NCI-H146 treated with DMSO at 0.1 percent for 48 hours (cell line): ENCODE data around the gene S100A12.

Experiments
- DNase-seq: peaks from one replicate; lab custom pipeline; 2025; ENCODE audit not compliant: unreplicated experiment; lab: John Stamatoyannopoulos, UW

The S100A12 gene

DNA sequence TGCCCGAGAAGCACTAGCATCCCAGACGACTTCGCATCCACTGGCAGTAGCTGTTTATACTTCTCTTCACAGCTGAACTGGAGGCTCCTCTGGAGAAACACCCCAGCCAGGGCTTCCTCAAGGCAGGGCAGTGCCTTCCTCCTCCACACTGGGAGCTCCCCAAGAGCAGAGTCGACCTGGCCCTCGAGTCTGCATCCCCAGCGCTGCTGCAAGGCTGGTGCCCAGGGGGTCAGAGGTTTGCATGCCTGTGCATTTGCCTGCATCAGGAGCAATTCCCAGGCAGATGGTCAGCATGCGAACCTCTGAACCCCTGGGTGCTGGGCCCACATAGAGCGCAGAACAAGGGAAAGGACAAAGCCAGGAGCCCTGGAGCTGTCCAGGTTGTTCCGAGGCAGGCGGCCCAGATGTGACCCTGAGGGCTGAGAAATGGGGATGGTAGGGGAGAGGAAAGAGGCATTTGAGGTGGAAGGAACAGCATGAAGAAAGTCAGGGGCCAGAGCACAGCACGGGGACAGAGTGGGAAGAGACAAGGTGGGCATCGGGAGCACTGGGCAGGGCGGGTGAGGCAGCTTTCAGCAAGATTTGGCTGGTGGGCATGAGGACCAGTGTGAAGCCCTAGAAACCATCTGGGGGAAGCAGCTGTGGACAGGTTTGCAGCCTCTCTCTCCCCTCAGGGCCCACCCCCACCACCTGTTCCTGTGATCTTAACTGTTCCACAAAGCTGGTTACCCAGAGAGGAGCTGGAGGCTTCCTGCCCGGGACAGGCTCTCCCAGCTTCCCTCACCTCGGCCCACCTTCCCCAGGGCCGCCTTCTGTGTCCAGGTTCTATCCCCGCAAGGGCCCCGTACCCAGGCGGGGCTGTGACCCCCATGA lies 21.9 kb upstream of the S100A12 start:
- DNase-seq = no peak

DNA sequence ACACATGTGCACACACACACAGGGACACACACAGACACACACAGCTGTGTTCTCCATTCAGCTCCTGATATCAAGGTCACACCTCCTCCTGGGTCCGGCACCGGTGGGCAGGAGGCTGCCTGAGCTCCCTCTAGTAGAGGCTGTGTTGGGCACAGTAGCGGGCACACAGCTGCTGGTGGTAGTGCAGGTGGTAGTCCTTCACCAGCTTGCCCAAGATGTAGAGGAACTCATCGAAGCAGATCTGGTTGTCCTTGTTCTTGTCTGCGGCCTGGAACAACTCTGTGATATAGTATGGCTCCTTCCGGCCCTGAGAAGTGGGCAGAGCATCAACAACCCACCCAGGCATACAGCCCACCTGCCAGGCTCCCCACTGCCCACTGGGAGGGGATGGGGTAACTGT lies 21.0 kb upstream of the S100A12 start:
- DNase-seq = no peak

DNA sequence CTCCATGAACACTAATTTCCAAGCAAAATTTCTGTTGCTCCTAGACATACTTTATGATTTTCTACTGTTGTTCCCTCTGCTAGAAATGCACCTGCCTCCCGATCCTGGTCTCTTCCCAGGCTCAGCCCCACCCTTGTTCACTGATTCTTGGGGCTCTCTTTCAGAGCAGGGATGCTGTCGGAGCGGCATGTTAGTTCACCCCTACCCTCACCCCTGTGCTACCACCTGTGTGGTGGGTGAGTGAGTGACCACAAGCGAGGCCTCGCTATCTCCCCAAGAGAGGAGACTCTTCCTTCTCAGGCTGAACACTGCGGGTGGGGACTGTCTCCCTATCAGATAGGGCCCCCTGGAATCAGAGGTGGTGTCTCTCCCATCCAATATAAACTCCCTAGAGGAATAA lies 20.4 kb upstream of the S100A12 start:
- no peak for DNase-seq

DNA sequence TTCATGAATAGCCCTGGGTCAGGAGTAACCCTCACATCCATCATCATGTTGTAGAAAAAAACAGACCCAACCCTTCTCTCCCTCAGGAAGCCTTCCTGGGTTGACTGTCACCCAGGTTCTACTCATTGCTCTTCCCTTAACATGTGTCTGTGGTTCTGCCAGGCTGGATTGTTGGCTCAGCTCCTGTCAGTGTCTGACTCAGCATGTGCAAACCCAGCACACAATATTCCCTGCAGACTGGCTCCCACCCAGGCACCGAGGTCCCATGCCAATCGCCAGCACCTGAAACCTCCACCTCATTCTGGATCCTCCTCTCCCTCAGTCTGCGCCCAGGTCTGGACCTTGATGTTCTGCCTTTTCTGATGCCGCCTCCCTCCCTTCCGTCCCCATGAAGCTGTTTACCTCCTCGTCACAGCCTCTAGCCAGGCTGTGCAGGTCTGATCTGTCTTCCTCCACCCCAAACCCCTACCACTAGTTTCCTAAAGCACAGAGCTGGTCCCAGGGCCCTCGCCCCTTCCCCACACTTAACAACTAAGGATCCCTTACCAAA lies 19.8 kb upstream of the S100A12 start:
- no peak for DNase-seq

DNA sequence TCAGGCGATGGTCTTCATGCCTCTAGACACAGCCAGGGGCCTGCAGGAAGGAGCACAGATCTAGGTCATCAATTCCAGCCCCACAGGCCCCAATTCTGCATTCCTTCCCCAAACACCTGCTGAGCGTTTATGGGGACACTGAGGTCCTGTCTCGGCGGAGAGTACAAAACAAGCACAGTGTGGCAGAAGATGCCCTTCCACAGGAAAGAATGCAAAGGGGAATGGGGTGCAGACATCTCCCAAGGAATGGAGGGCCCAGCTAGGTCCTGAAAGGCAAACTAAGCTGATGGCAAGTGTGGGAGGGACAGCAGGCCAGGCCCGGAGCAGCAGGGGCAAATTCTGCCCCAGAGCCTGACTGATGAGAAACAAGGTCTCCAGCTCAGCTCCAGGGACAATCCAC lies 19.0 kb upstream of the S100A12 start:
- no peak for DNase-seq

DNA sequence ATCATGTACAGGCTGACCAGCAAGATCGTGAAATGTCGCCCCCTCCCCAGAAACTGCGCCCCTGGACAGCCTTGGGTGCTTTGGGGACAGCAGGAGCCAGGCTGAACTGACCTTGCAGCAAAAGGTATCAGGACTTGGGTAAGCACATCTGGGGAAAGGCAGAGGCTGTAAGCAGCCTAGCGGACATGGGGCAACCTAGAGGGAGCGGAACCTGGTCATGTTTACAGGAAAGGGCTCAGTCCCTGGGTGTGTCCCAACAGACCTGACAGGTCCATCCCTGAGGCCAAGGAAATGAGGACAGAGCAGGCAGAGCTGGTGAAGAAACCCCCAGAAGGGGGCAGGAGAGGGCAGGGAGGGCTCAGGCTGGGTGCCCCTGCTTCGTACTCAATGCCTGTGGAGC lies 18.5 kb upstream of the S100A12 start:
- DNase-seq = no peak

DNA sequence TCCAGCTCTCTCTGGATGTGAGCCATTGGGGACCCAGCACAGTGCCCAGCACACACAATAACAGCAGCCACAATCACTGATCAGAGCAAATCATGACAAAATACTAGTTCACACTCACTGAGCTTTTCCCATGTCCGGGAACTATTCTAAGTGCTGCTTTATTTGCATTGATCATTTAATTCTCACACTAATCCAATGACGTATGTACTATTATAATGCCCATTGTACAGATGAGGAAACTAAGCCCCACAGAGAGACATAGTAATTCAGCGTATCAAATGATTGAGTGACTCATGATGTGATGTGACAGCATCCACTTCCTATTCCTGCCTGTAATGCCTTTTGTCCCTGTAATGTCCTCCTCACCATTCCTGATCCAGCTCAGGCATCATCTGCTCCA lies 17.4 kb upstream of the S100A12 start:
- no peak for DNase-seq

DNA sequence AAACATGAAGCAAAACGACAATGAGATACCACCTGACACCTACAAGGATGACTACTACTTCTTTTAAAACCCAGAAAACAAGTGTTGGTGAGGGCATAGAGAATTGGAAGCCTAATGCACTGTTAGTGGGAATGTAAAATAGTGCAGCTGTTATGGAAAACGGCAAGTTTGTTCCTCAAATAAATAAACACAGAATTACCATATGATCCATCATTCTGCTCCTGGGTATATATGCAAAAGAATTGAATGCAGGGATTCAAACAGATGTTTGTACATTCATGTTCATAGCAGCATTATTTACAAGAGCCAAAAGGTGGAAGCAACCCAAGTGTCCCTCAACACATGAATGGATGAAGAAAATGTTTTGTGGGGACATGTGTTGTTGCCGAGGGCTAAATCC lies 16.8 kb upstream of the S100A12 start:
- DNase-seq = no peak

DNA sequence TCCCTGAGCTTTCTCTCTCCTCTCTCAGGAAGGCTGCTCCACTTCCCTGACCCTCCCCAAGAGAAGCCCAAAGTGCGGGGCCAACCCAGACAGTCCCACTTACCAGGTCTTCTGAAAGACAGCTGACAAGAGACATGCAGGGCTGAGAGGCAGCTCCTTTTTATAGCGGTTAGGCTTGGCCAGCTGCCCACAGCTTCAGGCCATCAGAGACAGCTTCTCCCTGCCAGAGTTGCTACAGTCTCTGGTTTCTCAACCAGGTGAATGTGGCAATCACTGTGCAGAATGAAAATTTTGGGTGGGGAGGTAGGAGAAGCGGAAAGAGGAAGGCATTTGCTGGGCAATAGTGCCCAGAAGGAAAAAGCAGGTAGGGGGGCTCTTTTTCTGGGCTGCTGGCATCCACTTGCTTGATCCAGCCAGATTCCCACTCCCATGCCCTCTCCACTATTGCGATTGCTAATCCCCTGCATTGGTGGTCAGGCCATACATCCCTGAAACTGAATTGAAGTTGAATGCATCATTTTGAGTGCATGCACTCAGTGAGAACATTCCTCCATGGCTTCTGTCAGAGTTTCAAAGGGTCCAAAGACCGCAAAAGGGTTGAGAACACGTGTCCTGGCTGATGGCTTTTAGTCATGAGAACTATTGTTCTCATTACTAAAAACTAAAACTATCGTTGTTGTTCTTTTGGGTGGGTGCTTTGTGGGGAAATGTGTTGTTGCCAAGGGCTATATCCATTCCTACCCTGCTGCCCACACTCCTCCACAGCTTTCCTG lies 15.7 kb upstream of the S100A12 start, which contains the start of gene S100A8:
TSS of gene S100A8 (minus strand) at position 136 of the 773 bp plus-strand sequence. CDS start 538 bp downstream, outside the sequence.
- no peak for DNase-seq

DNA sequence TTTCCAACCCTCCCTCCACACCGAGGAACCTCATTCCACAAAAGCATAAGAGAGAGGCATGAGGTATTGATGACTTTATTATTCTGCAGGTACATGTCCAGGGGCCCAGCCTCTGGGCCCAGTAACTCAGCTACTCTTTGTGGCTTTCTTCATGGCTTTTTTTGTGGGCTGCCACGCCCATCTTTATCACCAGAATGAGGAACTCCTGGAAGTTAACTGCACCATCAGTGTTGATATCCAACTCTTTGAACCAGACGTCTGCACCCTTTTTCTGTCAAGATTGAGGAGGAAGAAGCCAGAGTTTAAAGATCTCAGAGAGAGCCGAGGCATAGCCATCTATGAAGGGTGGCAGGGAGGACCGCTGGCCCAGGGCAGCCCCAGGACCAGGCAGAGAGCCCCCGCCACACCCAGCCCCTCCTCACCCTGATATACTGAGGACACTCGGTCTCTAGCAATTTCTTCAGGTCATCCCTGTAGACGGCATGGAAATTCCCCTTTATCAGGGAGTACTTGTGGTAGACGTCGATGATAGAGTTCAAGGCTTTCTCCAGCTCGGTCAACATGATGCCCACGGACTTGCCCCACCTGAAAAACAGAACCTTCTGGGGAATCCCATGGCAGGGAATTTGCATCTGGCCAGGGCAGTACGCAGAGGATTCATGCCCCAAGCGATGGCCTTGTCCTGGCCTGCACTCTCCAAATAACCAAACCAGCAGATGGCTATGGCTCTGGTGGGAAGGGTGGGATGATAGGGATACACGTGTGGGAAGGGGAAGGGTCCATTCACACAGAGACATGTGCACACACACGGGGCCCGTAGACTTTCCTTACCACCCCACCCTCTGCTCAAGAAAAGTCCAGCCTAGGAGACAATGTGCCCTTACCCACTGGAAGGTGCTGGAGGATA lies 14.8 kb upstream of the S100A12 start:
- no peak for DNase-seq

DNA sequence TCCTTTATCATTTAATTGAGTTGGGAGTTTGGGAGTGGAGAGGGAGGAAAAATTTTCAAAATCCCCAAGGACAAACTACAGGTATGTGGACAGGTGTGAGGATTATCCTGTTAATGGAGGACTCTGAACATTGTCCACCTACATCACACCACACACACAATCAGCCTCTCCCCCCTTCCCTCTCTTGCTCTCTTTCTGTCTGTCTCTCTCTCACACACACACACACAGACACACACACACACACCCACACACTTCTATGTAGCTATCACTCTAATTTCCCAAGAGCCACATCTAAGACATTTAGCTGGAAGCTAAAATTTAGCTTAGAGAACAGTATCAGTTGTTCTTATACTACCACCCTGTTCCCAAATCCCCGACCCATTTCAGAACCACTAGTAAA lies 14.0 kb upstream of the S100A12 start:
- DNase-seq = no peak

DNA sequence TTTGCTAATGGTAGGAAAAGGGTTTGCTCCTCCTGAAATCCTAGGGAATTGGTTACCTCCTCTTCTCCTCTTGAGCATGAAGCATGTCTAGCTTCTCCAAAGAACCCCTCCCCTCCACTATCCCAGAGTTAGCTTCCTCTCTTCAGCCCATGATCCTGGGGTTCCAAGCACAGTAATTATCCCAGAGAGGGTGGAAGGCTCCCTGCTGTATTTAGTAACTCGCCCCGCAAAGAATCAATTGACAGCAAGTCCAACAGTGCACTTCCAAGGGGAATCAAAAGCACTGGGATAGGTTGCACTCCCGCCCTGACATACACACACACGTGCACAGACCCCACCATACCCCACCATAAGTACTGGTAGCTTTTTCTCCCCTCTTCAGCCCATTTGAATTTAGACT lies 12.4 kb upstream of the S100A12 start:
- no peak for DNase-seq

DNA sequence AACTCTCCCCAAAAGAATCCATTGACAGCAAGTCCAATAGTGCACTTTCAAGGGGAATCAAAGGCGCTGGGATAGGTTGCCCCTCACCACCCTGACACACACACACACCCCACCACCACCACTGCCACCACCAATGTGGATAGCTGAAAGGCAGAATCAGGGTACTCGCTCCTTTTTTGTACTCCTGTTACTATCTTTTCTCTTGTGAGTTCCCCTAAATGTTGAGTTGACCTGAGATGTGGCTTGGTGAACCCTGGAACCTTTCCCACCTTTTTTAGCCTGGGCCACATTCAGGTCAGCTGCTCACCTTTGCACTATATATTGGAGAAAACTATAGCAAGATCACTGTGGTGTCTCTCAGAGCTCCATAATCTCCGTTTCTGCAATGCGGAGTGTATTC lies 11.6 kb upstream of the S100A12 start:
- DNase-seq = no peak

DNA sequence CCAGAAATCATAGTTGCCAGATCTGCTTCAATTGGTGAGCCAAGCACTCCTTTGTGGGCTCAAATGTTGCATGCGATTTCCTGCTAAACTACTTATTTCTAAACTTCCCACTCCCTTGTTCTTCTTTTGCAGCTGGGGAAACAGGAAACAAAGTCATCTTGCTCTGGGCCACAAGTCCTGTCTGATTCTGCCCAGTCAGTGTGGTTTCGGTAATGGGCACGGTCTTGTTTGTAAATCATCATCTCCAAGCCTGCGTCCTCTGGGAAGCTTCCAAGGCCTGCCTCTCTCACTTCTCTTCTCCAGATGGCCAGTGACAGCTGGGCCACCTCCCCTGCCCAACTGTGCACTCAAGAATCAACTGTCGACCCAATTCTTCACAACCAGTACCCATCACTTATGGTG lies 11.1 kb upstream of the S100A12 start:
- DNase-seq = no peak

DNA sequence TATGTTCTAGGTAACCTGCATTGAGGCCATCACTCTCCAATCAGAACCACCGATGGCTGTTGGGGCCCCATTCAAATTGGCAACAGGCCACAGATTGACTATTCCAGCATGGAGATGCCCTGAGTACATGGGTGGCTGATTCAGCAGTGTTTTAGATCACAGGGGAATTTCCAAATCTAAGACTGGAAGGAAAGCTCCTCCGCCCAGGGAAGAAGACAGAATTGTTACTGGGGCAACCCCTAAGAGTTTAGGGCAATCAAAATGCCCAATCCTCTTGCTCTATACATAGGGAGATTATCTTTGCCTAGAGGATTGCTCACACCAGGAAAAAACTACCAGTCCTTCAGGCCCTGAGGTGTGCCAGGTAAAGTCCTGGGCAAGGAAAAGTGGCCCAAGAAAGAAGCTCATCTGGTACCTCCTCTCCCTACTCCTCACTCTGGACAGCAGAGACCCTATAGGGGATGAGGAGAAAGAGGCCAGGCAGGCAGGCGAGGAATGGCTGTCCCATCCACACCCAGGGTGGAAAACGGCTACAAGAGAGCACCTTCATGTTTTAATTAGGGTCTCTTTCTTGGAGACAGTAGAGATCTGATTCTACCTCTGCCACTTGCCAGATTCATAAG lies 9.6 kb upstream of the S100A12 start:
- DNase-seq = no peak

DNA sequence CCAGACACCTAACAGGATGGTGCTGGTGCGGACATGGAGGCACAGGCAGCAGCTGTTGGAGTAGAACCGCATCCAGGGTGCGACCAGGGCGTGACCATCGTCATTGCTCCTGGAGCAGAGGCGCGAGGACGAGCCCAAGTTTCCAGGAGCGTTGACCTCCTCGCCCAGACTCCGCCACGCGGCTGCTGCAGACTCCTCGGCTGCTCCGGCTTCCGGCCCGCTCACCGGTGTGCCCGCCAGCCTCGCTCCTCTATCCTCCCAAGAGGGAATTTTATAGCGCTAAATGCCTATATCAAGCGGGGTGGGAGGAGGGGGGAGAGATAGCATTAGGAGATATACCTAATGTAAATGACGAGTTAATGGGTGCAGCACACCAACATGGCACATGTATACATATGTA lies 5.3 kb upstream of the S100A12 start:
- no peak for DNase-seq

DNA sequence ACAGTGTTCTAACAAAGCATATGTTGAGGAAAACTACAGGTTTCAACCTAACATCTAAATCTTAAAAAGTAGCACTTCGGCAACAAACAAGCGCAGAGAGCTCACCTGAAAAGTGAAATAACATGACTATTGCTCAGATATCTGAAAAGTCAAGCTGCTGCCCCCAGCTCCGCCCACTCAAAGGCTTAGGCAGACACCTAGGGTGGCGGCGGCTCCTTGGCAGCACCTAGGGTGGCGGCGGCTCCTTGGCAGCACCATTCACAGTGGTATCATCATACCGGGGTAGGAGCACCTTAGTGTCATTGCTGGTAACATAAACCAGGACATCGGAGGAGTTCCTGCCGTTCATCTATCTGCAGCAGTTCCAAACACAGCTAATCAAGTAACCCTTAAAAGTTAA lies 4.2 kb upstream of the S100A12 start:
- no peak for DNase-seq

DNA sequence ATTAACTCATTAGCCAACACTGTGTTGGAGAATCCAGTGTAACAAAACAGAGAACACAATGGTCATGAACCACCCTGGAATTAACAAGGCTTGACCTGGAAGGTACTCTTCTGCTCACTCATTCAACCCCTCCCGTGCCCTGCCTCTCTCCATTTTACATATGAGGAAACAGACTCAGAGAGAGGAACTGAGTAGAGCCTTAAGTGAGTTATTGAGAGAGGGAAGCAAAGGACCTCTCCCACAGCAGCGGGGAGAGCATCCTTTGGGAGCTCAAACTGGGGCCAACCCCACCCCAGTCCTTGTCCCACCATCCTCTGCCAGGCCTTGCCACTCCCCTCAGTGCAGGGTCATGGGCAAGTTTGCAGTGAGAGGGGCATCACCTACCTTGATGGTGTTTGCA lies 1.4 kb downstream of the S100A12 start:
- no peak for DNase-seq

DNA sequence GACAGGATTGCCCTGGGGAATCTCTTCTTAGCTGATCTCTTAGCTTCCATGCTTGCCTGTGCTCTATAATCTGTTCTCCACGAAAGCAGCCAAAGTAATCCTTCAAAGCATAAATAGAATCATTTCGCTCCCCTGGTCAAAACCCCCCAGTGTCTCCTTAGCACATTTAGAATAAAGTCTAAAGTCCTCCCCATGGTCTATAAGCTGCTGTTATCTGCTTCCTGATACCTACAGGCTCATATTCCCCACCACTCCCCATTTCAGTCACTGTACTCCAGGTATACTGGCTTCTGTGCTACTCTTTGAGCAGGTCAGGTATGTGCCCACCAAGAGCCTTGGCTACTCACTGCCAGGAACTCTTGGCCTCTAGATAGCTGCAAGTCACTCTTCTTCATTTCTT lies 2.9 kb downstream of the S100A12 start:
- DNase-seq = no peak

DNA sequence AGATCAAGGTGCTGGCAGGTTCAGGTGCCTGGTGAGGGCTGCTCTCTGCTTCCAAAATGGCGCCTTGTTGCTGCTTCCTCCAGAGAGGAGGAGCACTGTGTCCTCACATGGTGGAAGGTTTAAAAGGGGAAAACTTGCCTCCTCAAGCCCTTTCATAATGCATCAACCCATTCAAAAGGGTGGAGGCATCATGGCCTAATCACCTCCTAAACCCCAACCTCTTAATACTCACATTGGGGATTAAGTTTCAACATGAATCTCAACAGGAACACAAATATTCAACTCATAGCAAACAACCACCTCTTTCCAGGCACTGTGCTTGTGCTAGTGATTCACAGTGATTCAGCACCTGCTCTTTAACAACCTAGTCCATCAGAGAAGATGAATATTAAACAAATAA lies 4.2 kb downstream of the S100A12 start:
- no peak for DNase-seq

DNA sequence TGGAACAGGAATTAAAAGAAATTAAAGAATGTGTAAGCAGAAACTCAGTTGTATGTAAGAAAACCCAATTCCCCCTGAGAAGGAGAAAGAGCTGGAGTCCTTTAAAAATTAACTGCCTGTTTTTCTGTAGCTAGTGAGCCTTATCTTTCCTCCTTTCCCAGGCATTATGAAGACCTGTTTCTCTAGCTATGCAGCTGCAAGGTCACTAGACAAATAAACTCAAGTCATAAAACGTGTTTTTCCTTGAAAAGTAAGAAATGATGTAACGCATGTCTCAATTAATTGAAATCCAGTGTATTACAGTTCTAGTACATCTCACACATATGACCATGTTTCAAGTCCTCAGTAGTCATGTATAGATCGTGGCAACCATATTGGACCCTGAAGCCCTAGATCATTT lies 5.3 kb downstream of the S100A12 start:
- no peak for DNase-seq
